HG03378 (cell line): ENCODE results near the gene BTBD2.

ENCODE experiments used
- ATAC-seq: cut with Tn5 transposase; IDR thresholded peaks from one replicate; pipeline ENCODE4 v1.9.1; 2021; ENCODE audit warnings: mild to moderate bottlenecking, moderate library complexity; ENCODE audit not compliant: unreplicated experiment

The BTBD2 gene

DNA sequence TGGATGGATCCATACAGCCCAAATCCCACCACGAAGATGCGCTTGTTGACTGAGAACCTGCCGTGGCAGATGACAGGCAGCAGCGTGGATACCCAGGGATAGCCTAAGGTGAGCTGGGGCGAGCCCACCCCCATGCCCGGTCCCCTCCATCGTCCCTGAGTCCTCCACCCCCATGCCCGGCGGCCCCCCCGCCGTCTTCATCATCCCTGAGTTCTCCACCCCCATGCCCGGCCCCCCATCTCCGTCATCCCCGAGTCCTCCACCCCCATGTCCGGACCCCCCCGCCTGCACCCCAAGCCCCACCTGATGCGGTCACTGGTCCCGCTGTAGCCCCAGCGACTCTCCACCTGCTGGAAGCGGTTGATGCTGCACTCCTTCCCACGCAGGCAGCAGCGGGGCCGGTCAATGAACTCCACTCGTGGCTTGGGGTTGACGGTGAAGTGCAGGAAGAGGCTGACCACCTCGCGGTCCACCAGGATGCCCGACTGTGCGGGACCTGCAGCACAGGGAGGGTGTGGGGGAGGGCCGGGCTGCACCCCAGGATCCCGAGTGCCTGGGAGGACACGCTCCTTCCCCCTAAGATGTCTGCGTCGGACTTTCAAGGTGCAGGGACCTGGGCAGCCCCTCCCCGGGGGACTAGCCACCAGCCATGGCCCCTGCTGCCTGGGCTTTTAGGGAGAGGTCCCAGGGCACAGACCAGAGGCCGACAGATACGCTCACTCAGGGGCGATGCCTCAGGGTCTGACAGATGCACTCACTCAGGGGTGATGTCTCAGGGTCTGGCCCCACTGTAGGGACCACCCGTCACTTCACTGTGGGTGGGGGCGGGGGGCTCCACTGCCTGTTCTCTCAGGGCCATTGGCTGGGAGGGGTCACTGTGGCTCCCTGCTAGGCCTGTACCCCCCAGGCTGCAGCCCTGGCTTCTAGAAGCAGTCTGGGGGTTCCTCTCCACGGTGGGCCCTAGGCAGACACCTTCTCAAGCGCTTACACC lies 28.0 kb downstream of the BTBD2 start:
- no peak for ATAC-seq

DNA sequence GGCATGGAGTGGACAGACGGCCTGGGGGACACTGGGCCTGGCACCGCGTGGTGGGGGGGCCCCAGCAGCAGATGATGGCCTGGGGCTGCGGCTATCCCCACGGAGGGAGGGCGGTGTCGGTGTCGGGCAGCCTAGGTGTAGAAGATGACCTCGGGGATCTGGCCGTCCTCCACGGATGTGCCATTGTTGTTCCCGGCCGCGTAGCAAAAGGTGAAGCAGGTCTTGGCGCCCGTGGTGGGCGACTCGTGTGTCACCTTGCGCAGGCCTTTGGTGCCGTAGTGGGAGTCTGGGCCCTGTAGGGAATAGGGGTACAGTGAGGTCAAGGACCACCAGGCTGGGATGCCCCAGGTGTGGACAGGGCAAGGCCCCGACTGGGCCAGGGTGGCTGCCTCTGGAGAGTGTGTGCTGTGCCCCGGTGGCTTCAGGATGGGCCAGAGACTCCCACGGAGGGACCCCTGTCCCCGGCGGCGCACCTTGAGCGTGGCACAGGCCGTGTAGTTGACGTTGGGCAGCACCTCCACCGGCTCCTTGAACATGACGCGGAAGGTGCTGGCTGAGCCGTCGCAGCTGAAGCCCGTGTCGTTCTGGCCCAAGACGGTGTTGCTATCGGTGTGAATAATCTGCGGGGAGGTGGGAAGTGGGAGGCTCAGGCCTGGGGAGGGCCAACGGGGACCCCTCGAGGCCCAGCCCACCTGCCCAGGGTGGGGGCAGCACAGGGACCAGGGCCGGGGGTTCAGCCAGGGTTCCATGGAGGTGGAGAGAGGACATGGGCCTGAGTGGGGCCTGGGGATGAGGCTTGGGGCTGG lies 29.0 kb downstream of the BTBD2 start:
- ATAC-seq = no peak

DNA sequence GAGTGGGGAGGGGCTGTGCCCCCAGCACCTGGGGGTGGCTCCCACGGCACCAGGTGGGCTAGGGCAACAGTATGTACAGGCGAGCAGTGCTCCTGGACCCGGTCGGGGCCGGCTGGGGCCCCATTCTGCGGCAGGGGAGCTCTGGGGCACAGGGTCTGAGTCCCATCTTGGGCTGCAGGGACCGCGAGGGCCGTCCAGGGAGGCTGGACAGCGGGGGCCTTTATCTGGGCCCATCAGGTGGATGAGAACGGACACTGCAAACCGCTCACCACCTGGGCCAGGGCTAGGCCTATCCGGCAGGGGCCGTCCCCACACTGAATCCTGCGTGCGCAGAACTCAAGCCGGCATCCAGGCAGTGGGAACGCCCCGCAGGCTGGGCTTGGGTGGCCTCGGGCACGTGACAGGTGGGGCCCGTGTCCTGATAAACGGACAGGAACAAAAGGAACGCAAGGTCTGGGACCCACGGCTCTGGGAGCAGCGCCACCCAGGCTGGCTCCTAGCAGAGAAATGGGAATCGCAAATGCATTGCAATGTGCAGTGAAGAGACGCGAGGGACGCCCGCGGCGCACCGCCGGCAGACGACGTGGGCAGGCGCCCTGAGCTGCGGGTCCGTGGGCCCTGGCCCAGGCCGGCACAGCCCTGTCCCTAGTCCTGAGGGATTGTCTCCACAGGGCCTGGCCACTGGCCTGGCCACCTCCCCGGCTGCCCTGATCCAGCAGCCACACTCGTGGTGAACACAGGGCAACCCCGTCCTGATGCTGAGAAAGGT lies 29.7 kb downstream of the BTBD2 start:
- no peak for ATAC-seq

GRCh38 chr19:1984357-1984756 lies 31.2 kb downstream of the BTBD2 start:
- no peak for ATAC-seq

GRCh38 chr19:1981253-1981652 lies 34.3 kb downstream of the BTBD2 start:
- no peak for ATAC-seq

DNA sequence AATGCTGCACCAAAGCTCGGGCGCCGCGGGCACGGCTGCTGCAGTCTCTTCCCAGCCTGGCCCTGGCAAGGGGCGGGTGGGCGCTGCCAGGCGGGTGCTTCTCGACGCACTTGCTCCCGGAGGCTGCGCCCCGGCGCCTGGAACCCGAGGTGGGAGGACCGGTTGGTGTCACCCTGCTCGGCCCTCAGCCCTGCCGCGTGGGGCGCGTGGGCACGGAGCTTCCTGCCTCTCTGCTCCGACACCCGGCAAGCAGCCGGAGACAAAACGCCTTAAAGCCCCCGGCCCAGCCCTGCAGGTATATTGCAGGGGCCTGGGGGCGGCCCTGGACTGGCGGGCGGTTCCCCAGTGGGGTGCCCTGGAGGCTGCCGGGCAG lies 34.7 kb downstream of the BTBD2 start:
- ATAC-seq = no peak

DNA sequence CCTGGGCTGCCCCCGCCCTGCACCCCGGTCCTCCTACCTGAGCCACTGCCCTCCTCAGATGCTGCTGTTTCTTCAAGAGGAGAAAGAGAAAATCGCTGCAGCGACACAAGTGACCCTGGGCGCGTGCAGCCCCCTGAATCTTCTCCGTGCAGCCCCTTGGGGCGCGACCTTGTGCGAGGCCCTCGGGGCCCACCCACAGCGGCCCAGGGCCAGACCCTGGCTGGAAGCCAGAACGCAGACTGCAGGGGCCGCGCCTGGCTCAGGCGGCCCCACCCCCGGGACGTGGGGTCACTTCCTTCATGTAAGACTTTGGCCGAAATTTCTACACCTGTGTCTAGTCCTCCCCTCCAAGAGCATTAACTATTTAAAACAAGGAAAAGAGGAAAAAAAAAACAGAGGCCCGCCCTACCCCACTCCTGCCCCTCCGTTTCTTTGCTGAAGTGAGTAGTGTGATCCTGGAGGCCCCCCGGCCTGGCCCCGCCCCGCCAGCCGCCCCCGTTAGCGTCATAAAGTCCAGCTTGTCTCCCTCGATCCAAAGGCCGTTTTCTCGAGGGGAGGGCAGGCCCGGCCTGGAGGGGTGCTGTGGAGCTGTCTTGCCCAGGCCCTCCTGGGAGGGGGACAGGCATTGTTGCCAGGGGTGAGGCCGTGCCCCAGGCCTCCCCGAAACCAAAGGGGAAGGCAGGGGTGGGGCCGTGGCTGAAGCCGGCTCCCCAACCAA lies 35.3 kb downstream of the BTBD2 start:
- no peak for ATAC-seq

- no peak for ATAC-seq
Measured at GRCh38 chr19:1979642-1980041, 35.9 kb downstream of the BTBD2 start.

GRCh38 chr19:1979017-1979416 lies 36.5 kb downstream of the BTBD2 start:
- ATAC-seq = no peak

DNA sequence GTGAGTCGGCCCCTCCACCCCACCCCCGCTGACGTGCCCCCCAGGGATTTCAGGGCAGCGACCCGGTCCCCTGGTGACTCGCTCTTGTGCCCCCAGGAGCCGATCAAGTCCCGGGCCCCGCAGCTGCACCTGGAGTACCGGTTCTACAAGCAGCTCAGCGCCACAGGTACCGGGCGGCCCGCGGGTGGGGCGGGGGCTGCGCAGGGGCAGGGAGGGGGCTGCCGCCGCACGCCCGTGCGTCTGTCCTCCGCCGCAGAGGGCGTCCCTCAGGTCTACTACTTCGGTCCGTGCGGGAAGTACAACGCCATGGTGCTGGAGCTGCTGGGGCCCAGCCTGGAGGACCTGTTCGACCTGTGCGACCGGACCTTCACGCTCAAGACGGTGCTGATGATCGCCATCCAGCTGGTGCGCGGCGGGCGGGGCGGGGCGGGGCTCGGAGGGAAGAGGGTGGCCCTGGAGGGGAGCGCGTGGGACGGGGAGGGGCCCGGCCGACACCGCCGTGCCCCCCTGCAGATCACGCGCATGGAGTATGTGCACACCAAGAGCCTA lies 37.1 kb downstream of the BTBD2 start:
- ATAC-seq = no peak

DNA sequence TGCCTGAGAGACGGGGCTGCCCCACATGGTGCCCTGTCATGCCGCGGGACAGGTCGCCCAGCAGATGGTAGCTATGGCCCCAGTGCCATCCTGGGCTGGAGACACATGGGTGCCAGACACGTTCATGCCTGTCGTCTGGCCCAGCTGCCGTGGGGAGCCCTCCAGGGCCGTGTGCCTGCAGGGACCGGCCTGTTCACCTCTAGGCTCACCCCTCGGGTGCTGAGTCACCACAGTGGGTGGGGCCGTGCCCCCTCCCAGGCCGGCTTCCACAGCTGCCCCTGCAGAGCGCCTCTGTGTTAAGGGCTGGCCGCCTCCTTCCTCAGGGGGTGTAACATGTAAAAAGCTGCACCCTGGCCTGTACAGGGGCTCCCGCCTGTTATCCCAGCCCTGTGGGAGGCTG lies 38.4 kb downstream of the BTBD2 start:
- ATAC-seq = no peak

DNA sequence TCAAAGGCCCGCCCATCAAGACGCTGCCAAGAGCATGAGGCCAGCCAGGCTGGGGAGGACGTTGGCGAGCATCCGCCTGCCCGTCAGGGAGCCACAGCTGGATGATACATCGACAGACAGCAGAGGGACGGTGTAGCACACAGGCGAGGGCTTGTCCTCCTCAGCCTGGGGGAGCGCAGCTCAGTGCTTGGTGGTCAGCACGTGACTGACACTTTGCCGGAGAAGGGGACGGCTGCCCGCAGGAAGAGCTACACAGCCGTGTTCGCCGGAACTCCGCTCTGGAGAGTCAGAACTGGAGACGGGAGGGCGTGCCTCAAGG lies 40.4 kb downstream of the BTBD2 start:
- ATAC-seq = no peak

DNA sequence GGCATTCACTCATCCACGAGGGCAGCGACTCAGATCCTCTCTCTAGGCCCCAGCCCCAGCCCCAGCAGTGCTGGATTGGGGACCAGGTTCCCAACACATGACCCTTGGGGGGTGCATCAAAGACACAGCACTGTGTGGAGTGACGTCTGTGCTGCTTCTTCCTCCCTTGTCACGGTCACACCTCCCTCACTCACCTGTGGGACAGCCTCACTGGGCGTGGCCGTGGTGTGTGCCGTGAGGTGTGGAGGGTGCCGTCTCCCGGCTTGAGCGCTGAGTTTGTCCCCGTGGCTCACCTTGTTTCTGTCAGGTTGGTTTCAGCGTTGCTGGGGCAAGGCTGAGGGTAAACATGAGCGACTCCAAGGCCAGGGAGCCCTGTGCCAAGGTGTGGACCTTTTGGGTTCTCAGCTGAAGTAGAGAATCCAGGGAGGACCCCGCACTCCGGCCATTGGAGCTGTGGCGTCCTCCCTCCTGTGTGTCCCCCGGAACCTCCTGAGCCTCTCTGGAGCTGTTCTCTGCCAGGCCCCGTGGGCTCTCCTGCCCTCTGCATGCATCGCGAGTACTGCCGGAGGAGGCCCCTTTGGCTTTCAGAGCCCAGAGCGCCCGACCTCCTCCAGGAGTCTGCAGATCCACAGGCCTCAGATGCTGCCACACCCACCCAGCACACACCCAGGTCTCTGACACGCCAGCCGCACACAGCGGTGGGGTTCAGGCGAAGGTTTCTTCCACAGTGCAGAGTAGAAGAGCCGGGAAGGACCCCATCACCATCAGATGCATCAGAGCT lies 40.9 kb downstream of the BTBD2 start:
- ATAC-seq = no peak

GRCh38 chr19:1970806-1971502 lies 44.6 kb downstream of the BTBD2 start:
- ATAC-seq = no peak

- no peak for ATAC-seq
Measured at GRCh38 chr19:1970003-1970805, 45.3 kb downstream of the BTBD2 start.

DNA sequence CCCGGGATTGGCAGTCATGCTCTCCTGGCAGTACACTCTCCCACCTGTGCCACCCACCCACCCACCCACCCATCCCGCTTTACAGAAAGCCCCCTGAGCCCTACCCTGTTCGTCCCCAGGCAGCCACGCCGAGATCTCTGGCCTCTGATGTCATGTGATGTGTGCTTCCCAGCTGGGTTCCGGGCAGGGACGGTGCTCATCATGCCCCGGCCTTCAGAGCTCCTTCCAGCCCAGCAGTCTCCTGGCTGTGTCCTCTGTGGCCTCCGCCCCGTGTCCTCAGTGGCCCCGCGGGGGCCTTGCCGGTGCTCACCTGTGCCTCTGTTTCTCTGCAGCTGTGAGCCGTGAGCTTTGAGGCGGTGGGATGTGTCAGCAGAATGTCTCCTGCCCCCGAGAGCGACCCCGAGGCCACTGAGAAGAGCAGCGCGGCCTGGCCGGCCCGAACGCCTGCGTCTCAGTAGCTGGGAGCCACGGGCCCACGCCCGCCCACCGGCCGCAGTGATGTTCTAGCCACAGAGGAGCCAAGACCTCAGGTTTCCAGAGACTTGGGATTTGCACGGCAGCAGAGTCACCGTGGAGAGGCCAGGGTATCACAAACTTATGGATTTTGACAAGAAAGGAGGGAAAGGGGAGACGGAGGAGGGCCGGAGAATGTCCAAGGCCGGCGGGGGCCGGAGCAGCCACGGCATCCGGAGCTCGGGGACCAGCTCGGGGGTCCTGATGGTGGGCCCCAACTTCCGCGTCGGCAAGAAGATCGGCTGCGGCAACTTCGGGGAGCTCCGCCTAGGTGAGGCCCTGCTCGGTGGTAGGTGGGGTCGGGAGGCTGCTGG lies 46.1 kb downstream of the BTBD2 start:
- no peak for ATAC-seq
